ENCODE results near the gene OR6Y1. TPM values are rescaled to one million over a fixed set of nuclear protein-coding genes. Genes with fewer than 3 reads are reported as not detected.
A peak's percentile ranks its signal among the peaks of the same experiment; 100 is the strongest.

OR6Y1 gene
- total RNA-seq, 2 donors from 2014 or later: not detected

DNA sequence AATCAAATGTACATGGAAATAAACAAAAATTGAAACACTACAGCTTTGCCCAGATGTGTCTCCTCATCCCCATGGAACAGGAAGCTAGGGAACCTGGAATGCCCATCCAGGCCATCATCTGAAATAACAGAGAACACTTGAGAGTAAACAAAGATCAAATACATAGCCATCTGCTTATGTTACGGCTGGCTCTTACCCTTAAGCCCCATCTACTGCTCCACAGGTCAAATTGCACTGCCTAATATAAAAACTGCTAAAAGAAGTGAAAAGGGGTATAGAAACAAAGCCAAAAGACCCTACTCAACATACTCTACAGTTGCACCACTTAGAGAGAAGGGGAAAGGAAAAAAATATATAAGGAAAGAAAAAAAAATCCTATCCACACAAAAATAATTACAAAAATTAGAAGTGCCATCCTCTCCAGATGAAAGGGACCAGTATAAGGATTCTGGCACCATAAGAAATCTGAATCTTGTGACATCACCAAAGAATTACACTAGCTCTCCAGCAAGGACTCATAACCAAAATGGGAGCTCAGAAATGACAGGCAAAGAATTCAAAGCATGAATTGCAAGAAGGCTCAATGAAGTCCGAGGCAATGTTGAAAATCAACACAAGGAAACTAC lies 26.9 kb downstream of the OR6Y1 start:
- peaks cover 5% of the 10 kb centered on the region for H3K36me3 Mint-ChIP-seq
- no peak overlapping the region for H3K4me3 Mint-ChIP-seq
- peaks cover 46 to 79% of the 10 kb centered on the region in 2 donors for H3K27me3 Mint-ChIP-seq
- no peaks in the 10 kb centered on the region for H3K4me1 Mint-ChIP-seq (ENCODE audit: low read depth in 2 of 2)
- DNase-seq (ENCODE audit: low spot score): no peak
- H3K27ac Mint-ChIP-seq: no peak overlapping the region
- no peak for ATAC-seq
- H3K9me3 Mint-ChIP-seq: no peaks in the 10 kb centered on the region

- ATAC-seq: no peak
- no peaks in the 10 kb centered on the region for H3K4me1 Mint-ChIP-seq (ENCODE audit: low read depth in 2 of 2)
- no peak overlapping the region for H3K4me3 Mint-ChIP-seq
- no peaks in the 10 kb centered on the region for H3K36me3 Mint-ChIP-seq
- peaks cover 34 to 53% of the 10 kb centered on the region in 2 donors for H3K27me3 Mint-ChIP-seq
- H3K9me3 Mint-ChIP-seq: no peaks in the 10 kb centered on the region
- H3K27ac Mint-ChIP-seq: no peak overlapping the region
- no peak for DNase-seq (ENCODE audit: low spot score)
These were observed 32.5 kb downstream of the OR6Y1 start for GRCh38 chr1:158521666-158522058.

GRCh38 chr1:158520955-158521665 lies 33.1 kb downstream of the OR6Y1 start:
- DNase-seq (ENCODE audit: low spot score): no peak
- peak; percentile 17 to 40 for ATAC-seq
- Mint-ChIP-seq H3K36me3 (no peaks in the 10 kb centered on the region), H3K9me3 (no peaks in the 10 kb centered on the region), H3K4me1 (ENCODE audit: low read depth in 2 of 2) (no peaks in the 10 kb centered on the region), H3K27me3 (peaks cover 35 to 51% of the 10 kb centered on the region in 2 donors), H3K27ac (no peak overlapping the region), H3K4me3 (no peak overlapping the region)

DNA sequence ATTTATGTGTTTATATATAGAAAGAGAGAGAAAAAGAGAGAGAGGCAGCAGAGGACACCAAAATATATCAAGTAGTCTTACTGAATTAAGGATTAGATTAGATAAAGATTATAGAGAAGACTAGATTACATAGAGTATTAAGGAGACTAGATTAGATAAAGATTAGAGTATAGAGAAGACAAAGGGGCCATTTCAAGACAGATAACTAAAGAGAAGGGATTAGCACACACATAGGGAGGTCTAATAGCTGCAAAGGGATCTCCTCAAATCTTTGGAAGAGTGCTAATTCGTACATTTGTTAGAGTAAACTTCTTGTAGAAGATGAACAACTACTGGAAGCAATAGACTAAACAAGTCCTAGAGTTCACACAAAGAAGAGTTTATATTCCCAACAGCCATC lies 34.2 kb downstream of the OR6Y1 start:
- Mint-ChIP-seq H3K9me3 (no peaks in the 10 kb centered on the region), H3K27ac (no peak overlapping the region), H3K4me1 (ENCODE audit: low read depth in 2 of 2) (no peaks in the 10 kb centered on the region), H3K4me3 (no peak overlapping the region), H3K36me3 (no peaks in the 10 kb centered on the region), H3K27me3 (peaks cover 39 to 53% of the 10 kb centered on the region in 2 donors)
- ATAC-seq (no peak), DNase-seq (ENCODE audit: low spot score) (no peak)

DNA sequence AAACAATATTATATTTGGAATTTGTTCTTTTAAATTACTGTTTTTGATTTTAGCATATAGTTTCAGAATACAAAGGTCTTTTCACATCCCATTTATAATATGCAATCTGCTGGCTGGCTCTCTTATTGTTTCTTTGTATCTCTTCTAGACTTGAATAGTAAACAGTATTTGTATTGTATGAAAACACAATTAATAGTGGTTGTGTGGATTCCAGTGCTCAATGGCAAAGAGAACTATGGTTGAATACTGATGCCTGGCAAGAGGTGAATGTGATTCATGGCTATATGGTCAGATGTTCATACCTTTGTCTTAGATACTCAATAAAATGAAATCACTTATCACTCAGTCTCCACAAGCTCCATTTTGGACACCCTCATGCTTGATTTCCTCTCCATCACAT lies 37.2 kb downstream of the OR6Y1 start:
- DNase-seq (ENCODE audit: low spot score) (no peak), ATAC-seq (no peak)
- Mint-ChIP-seq H3K36me3 (no peaks in the 10 kb centered on the region), H3K9me3 (no peaks in the 10 kb centered on the region), H3K27ac (no peak overlapping the region), H3K4me3 (no peak overlapping the region), H3K27me3 (peaks cover 35 to 38% of the 10 kb centered on the region in 2 donors), H3K4me1 (ENCODE audit: low read depth in 2 of 2) (no peaks in the 10 kb centered on the region)

DNA sequence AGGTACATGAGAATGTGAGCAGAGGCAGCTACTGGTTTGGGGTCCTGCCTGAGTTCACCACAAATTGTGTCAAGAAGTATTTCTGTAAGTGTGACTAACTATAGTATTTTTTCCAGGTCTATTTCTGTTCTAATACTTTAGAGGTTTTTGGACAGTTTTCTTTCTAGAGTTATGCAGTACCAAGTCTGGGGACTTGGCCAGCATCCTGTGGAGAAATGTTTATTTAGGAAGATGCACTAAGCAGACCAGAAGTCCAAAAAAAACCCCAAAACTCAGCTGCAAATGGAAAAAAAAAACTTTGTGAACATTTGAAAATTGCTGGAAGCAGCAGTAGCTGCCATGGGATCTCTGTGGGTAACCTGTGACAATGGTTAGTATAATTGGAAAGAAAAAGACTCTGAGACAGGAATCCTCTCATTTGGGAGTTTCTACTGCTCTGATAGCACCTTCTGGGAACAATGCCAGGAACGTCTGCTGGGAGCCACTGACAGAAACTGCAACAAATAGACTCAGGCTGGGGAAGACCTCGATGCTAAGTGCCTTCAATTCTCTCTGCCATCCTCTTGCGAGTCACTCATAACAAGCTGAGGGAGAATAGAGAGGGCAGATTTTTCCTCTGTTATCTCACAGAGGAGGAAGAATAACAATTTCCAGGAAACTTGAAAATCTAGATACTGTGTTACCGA lies 44.6 kb downstream of the OR6Y1 start:
- Mint-ChIP-seq H3K27ac (no peak overlapping the region), H3K4me3 (no peak overlapping the region), H3K9me3 (no peaks in the 10 kb centered on the region), H3K36me3 (no peaks in the 10 kb centered on the region), H3K27me3 (peaks cover 33 to 37% of the 10 kb centered on the region in 2 donors), H3K4me1 (ENCODE audit: low read depth in 2 of 2) (no peaks in the 10 kb centered on the region)
- ATAC-seq (no peak), DNase-seq (ENCODE audit: low spot score) (no peak)

GRCh38 chr1:158507511-158507910 lies 46.7 kb downstream of the OR6Y1 start:
- Mint-ChIP-seq H3K27me3 (peaks cover 35 to 48% of the 10 kb centered on the region in 2 donors), H3K36me3 (no peaks in the 10 kb centered on the region), H3K27ac (no peak overlapping the region)

GRCh38 chr1:158506369-158506987 lies 47.7 kb downstream of the OR6Y1 start:
- DNase-seq (ENCODE audit: low spot score): no peak
- H3K27ac Mint-ChIP-seq: no peak overlapping the region
- no peaks in the 10 kb centered on the region for H3K4me1 Mint-ChIP-seq (ENCODE audit: low read depth in 2 of 2)
- H3K9me3 Mint-ChIP-seq: no peaks in the 10 kb centered on the region
- H3K36me3 Mint-ChIP-seq: no peaks in the 10 kb centered on the region
- ATAC-seq: peak in 1 of 2 donors; percentile 66
- peaks cover 35 to 52% of the 10 kb centered on the region in 2 donors for H3K27me3 Mint-ChIP-seq
- no peak overlapping the region for H3K4me3 Mint-ChIP-seq

More at GRCh38 chr1:158507511-158507910, 46.7 kb downstream of the OR6Y1 start:
- no peaks in the 10 kb centered on the region for H3K9me3 Mint-ChIP-seq
- DNase-seq (ENCODE audit: low spot score): no peak
- no peak for ATAC-seq
- H3K4me1 Mint-ChIP-seq (ENCODE audit: low read depth in 2 of 2): no peaks in the 10 kb centered on the region
- H3K4me3 Mint-ChIP-seq: no peak overlapping the region

DNA sequence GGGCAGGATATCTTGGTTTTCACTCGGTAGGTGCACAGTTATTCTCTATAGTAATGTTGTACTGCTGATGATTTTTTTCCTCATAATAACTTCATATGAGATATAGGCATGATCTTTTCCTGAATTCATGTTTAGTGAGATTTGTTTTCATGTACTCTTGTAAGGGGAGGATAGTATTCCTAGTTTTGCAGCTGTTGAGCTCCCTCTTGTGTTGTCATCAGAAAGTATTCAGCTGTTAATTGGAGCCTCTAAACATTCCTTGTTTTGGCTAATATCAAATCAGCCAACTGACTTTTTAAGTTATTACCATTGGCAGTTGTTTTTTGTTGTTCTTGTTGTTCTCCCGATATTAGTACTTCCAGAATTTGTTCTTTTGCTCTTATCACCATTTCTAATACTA lies 57.8 kb downstream of the OR6Y1 start:
- ATAC-seq (no peak), DNase-seq (ENCODE audit: low spot score) (no peak)
- H3K4me1 Mint-ChIP-seq (ENCODE audit: low read depth in 2 of 2): no peaks in the 10 kb centered on the region
- H3K9me3 Mint-ChIP-seq: no peaks in the 10 kb centered on the region
- H3K4me3 Mint-ChIP-seq: no peak overlapping the region
- H3K27me3 Mint-ChIP-seq: peaks cover 20 to 45% of the 10 kb centered on the region in 2 donors
- H3K36me3 Mint-ChIP-seq: no peaks in the 10 kb centered on the region
- no peak overlapping the region for H3K27ac Mint-ChIP-seq

DNA sequence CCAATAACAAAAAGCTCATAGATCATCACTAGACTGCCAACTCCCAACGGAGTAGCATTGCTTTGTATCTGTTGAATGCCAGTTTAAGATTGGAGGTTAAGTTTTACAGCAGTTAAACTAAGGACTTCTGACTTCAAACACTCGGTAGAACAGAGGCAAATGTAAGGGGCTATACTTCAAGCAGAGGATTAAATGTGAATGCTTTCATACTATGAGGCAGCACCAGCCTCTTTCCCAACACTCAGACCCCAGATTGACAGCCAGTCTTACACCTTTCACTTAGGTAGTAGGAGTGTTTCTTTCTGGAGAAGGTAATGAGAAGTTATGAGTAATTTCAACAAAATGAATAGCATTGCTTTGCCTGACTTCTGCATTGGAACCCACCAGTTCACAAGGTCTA lies 59.4 kb downstream of the OR6Y1 start:
- ATAC-seq: no peak
- Mint-ChIP-seq H3K36me3 (no peaks in the 10 kb centered on the region), H3K27ac (no peak overlapping the region), H3K4me1 (ENCODE audit: low read depth in 2 of 2) (no peaks in the 10 kb centered on the region), H3K4me3 (no peak overlapping the region), H3K27me3 (peaks cover 20 to 38% of the 10 kb centered on the region in 2 donors), H3K9me3 (no peaks in the 10 kb centered on the region)
- no peak for DNase-seq (ENCODE audit: low spot score)

Other genes starting within 250 kb of the OR6Y1 start
- gene CD1B, start 222.9 kb downstream of the OR6Y1 start, total RNA-seq: not detected
- gene CD1E, start 200.5 kb downstream of the OR6Y1 start, total RNA-seq: not detected
- not detected for gene OR10T2, start 154.9 kb downstream of the OR6Y1 start, total RNA-seq
- not detected for gene OR10K2, start 128.2 kb downstream of the OR6Y1 start, total RNA-seq
- gene OR10K1, start 92.6 kb downstream of the OR6Y1 start, total RNA-seq: not detected
- gene OR10R2, start 82.2 kb downstream of the OR6Y1 start, total RNA-seq: not detected
- not detected for gene OR6P1, start 16.2 kb upstream of the OR6Y1 start, total RNA-seq
- not detected for gene OR10X1, start 25.5 kb upstream of the OR6Y1 start, total RNA-seq
- gene OR10Z1, start 50.9 kb upstream of the OR6Y1 start, total RNA-seq: not detected
- under 1 TPM; 0.08 to 0.43 TPM for gene SPTA1, start 132.3 kb upstream of the OR6Y1 start, total RNA-seq
- gene OR6K2, start 146.2 kb upstream of the OR6Y1 start, total RNA-seq: not detected
- gene OR6K3, start 166.3 kb upstream of the OR6Y1 start, total RNA-seq: not detected
- gene OR6K6, start 200.3 kb upstream of the OR6Y1 start, total RNA-seq: not detected
- not detected for gene OR6N1, start 217.8 kb upstream of the OR6Y1 start, total RNA-seq
- not detected for gene OR6N2, start 226.8 kb upstream of the OR6Y1 start, total RNA-seq

Data from natural killer cell treated with Interleukin-12 subunit alpha and Interleukin-12 subunit beta and Interleukin-15 and Interleukin-18, amount 100 ng/mL, for 72 hours (primary cell).